GM21723 (cell line): ENCODE data around the gene NR1I2.
A peak's percentile ranks its signal among the peaks of the same experiment; 100 is the strongest.

ENCODE experiments used
- ATAC-seq: cut with Tn5 transposase; IDR thresholded peaks from one replicate; pipeline ENCODE4 v1.9.1; 2021; ENCODE audit warnings: mild to moderate bottlenecking, moderate library complexity; ENCODE audit not compliant: unreplicated experiment

Gene NR1I2

GRCh38 chr3:119781330-119782198 lies at the start of gene NR1I2:
Gene NR1I2, plus strand, starts transcription at chr3:119782101.
- no peak for ATAC-seq

GRCh38 chr3:119733812-119734211 lies 48.1 kb upstream of the NR1I2 start:
- peak; percentile 55 for ATAC-seq

- no peak for ATAC-seq
Observed at GRCh38 chr3:119738741-119739140, 43.2 kb upstream of the NR1I2 start.

DNA sequence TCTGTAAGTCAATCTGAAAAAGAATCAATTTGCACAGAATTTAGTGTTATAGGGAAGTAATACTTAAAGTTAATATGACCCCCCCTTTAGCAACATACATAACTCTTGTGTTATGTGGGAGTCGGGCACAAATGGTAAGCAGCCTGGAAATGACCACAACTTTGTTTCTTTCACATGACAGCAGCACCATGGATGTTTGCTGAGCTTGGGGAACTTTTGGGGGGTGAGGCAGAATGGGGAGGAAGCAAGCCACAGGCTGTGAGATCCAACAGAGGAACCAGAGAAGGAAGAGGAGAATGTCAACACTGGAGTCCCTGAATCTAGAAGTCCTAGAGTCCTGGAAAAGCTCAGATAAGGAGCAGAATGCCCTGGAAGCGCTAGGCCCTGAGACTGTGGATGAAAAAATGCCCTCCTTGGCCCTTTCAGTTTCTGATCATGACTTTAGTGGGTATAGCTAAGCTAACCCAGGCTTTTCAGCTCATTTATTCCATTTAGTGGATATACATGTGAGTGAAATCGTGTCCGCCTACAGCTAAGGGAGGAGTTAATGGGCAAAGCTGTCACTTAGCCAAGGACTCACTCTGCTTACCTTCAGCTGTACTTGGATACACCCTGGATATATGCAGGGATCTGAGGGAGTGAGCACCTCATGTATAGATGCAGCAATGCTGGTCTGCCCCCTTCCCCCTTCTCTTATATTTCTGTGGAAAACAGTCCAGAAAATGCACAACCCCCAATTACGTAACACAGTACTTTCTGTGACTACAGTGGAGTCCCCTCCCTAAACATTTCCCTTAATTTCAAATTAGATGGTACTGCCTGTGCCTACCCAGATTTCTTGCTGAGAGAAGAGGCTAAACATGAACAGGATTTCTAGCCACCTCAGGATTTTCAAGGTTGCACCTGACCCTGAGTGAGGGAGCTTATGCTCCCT lies 40.0 kb upstream of the NR1I2 start:
- no peak for ATAC-seq

DNA sequence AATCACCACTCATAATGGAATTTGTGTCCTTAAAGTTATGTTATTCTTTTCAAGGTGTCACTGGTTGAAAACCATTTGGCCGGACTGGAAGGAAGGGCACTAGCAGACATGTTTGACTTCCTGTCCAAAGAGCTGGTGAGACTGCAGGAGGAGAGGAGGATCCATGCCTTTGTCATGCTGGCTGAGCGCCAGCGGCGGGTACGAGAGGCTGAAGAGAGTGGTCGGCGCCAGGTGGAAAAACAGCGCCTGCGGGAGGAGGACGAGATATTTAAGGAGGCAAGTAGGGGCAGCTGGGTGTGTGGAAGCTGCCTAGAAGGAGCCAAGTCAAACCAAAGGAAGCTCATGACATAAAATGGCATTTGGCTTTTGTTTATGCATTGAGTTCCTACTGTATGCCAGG lies 38.0 kb upstream of the NR1I2 start:
- no peak for ATAC-seq

- peak; percentile 60 for ATAC-seq
Observed at GRCh38 chr3:119745942-119746341, 36.0 kb upstream of the NR1I2 start.

DNA sequence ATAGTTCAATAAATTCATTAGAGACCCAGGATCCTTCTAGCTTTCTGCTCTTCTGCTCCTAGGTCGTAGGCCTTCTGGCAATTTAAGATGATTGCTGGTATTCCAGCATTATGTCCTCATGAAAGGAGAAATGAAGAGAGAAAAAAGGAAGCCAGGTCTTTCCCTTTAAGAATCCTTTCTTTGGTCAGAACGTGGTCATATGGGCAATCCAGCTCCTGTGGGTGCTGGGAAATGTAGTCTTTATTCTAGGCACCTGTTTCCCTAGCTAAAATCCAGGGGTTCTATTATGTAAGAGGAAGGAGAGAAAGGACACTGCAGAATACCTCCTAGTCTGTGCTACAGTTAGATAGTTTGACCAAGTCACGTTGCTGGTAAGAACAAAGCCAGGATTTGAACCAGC lies 35.5 kb upstream of the NR1I2 start:
- ATAC-seq: no peak

- ATAC-seq: no peak
Observed at GRCh38 chr3:119747357-119747756, 34.5 kb upstream of the NR1I2 start.

DNA sequence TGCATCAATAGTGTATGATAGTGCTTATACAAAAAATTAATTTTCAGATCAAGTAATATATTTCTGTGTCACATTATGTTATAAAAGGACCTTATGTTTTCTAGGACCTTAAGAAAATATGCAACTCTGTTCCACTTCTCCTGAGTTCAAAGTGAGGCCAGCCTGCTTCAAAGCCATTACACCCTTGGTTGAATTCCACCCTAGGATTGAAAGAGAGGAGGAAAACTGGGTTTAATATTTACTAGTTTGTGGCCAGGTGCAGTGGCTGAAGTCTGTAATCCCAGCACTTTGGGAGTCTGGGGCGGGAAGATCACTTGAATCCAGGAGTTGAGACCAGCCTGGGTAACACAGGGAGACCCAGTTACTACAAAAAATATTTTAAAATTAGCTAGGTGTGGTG lies 32.9 kb upstream of the NR1I2 start:
- no peak for ATAC-seq

DNA sequence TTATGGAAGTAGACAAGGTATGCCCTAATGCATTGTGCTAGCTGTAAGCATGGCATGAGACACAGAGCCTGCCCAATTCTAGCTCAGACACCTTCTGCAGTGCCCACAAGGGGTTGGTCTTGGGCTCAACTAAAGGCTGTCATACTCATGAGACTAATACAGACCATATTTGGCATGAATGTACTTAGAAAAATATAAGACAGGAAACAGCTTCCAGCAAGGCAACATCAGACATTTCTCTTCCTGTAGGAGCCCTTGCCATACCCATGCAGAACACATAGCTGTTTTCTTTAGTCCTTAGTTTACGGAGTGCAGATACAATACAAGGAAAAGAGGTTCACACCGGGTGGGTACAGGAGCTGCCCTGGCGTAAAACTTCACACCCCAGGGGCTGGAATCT lies 30.5 kb upstream of the NR1I2 start:
- ATAC-seq: no peak

DNA sequence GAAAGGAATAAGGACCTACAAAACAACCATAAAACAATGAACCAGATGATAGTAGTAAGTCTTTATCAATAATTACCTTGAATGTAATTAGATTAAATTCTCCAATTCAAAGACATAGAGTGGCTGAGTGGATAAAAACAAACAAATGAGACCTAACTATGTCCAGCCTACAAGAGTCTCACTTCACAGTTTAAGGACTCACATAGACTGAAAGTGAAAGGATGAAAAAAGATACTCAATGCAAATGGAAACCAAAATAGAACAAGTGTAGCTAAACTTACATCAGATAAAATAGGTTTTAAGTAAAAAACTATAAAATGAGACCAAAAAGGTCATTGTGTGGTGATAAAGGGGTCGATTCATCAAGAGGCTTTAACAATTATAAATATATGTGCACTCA lies 21.9 kb upstream of the NR1I2 start:
- peak; percentile 83 for ATAC-seq

- ATAC-seq: no peak
Observed at GRCh38 chr3:119762876-119763275, 19.0 kb upstream of the NR1I2 start.

DNA sequence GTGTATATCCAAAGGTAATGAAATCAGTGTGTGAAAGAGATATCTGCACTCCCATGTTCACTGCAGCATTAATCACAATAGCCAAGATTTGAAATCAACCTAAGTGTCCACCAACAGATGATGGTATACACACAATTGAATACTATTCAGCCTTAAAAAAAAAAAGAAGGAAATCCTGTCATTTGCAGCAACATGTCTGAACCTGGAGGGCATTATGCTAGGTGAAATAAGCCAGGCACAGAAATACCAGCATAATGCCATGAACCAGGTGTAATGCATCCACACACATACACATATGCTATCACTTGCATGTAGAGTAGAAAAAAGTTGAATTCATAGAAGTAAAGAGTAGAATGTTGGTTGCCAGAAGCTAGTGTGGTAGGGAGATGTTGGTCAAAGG lies 18.4 kb upstream of the NR1I2 start:
- no peak for ATAC-seq

DNA sequence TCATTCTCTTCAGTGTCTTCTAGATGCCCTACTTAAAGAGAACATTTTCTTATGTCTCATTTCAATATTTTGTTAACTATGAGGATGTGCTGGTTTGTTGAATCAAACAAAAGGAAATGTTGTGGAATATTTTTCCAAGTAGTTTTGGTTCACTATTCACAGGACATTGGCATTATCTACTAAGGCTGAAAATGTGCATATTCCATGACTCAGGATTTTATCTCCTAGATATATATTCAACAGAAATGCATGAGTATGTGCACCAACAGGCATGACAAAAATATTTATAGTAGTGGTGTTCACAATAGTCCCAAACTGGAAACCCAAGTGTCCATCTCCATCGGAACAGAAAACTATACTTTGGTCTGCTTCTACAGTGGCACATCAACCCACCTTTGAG lies 16.7 kb upstream of the NR1I2 start:
- no peak for ATAC-seq

- ATAC-seq: no peak
Observed at GRCh38 chr3:119767936-119768601, 13.8 kb upstream of the NR1I2 start.

- ATAC-seq: no peak
Observed at GRCh38 chr3:119768668-119769393, 13.1 kb upstream of the NR1I2 start.

DNA sequence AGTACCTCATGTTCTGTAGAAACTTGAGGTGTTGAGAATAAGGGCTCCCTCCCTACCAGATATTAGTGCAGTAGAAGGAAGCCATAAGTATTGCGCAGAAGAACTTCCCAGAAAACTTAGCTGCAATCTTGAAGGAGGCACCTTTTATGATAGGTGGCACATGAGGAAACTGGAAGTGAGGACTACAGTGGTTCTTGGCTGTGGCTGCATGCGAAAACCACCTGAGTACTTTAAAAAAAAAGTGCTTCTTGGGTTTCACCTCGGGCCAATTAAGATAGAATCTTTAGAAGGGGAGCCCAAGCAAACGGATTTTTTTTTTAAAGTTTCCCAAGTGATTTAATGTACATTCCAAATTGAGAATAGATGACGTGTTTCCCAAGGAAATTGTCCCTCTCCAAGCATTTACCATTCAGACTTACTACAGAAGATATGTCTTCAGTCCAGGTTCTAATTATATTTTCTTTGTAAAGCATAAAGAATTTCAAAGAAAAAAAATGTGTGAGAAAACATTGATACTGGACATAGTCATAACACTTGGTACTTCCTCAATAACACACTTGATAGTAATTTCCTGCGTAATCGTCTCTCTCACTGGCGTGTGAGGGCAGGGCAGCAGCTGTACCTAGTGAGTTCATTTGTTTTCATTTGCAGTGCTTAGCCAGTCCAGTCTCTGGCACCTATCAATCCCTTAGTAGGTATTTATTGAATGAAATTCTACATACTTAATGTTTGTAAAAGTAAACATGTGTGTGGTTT lies 12.3 kb upstream of the NR1I2 start:
- ATAC-seq: no peak

DNA sequence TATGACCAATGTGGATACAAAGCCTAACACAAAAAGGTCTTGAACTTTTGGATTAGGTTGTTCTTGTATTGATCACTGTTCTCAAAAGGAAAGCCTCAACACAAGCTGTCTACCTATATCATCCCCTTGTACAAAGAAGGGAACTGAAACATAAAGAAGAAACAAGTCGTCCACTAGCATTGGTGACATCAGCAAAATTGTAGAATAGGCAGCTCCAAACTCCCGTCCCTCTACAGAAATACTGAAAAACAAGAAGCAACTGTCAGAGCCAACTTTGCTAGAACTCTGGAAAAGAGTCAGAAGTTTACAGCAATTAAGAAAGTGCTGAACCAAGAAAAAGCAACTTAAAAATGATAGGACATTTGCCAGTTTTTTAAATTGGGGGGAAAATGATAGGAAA lies 7.5 kb upstream of the NR1I2 start:
- ATAC-seq: no peak

DNA sequence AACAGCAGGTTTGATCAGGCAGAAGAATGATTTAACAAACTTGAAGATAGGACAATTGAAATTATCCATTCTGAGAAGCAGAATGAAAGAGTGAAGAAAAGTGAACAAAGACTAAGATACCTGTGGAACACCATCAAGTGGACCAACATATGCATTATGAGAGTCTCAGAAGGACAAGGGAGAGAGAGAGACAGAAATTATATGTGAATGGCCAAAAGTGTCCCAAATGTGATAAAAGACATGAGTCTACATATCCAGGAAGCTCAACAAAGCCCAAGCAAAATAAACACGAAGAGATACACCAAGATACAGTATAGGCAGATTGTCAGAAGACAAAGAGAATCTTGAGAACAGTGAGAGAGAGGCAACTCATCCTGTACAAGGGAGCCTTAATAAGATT lies 5.6 kb upstream of the NR1I2 start:
- ATAC-seq: no peak

DNA sequence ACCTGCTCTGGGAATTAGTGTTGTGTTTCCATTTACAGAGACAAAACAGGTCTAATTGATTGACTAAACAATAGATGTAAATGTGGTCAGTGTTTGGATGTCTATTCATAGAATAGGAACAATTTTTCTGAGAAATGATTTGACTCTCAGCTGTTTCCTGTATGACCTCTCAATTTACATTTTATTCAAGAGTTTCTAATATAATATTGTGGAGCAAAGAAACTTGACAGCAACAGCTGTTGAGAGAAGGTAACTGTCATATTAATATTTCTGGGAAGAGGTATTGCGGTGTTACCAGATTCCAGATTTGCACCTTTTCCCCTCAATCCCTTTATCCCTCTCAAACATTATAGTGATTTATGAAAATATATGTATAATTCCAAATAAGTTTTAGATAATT lies 3.7 kb upstream of the NR1I2 start:
- ATAC-seq: no peak
